Fibroblast of the aortic adventitia (primary cell): ENCODE measurements around the gene GCK. TPM values are rescaled to one million over a fixed set of nuclear protein-coding genes. Genes with fewer than 3 reads are reported as not detected.
A peak's percentile ranks its signal among the peaks of the same experiment; 100 is the strongest.

Experiments used
- DNase-seq: peaks from one replicate; pipeline ENCODE4 v3.0.0-alpha.2; 2010; ENCODE audit warnings: low read depth
- H3K4me3 ChIP-seq: 2 replicates; pipeline ENCODE4 v1.5.1; 2011; ENCODE audit warnings: low read depth, mild to moderate bottlenecking, control low read depth, low read length, moderate library complexity
- CTCF ChIP-seq: IDR thresholded peaks from 2 replicates; pipeline ENCODE4 v1.5.1; 2011; ENCODE audit warnings: mild to moderate bottlenecking, low read length, control low read depth, inconsistent platforms; ENCODE audit not compliant: insufficient read depth
- total RNA-seq: library from RNA; depleted of rRNA; stranded (reverse); fragments of >200 nt; gene quantifications from 2 replicates; pipeline ENCODE4 v1.2.3, GENCODE V29; 2012; ENCODE audit warnings: low replicate concordance

Gene GCK
- total RNA-seq, 1 donor: 0.36 TPM

DNA sequence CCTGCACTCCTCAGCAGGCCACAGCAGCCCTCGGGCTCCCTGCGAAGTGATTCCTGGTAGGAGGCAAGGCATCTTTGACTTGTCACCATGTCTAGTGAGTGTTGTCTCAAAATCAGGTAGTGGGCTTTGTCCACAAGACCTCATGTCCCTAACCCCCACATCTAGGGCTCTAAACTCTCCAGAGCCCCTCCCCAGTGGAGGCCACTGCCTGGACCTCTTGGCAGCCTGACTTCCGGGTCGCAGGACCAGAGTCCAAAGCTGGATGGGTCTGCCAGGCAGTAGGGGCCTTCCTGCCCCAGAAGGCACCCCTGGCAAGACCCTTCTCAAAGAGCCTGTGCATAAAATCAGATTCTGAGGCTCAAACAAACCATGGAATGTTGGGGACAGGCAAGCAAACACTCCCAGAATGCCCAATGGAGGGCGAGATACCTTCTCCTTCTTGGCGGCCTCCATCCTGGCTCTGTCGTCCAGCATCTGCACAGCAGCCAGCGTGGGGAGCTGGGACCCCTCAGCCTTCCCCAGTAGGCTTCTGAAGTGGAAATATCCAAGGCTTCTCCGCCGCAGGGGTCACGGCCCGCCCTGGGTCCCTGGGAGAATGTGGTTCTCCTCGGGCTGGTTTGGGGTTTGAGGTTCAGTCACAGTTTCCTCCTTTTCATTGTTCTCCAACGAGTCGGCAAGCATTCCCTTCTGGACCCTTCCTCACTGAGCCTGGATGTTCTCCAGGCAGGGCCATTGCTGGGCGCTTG, 586 bp downstream of the GCK start:
- no peak for TF ChIP-seq CTCF
- DNase-seq: no peak
- H3K4me3 ChIP-seq: no peak overlapping the region

DNA sequence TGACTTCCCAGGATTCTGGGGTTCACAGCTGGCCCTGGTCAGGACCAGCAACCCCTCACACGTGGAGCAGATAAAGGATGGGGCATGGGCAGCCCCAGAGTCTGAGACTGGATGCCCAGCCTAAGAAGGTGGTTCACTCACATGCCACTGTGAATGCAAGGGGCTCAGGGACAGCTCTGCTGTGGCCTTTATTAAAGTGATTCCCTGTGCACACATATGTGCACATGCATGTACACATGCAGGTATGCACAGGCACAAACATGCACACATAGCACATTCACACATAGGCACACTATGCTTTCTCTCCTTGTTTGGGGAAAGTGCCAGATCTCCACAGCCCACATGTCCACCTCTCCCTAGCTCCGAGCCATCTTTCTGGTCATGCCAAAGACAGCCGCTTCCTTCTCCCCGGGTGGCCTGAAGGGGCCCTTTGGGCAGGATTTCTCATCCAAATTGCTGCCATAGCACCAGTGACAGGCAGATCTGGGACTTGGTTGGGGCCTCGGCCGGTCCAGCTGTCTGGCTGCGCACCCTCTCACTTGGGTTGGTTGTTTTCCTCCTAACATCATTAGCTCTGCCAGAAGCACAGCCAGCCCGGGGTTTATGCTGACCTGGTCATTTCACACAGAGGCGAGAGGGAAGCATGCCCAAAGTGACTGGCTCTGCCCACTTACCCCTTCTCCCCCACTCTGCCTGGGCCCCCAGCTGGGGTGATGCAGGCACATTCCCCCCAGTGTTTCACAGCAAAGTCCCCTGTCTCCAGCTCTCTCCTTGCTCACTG, 1.4 kb downstream of the GCK start:
- no peak for TF ChIP-seq CTCF
- no peak for DNase-seq
- H3K4me3 ChIP-seq: no peak overlapping the region

DNA sequence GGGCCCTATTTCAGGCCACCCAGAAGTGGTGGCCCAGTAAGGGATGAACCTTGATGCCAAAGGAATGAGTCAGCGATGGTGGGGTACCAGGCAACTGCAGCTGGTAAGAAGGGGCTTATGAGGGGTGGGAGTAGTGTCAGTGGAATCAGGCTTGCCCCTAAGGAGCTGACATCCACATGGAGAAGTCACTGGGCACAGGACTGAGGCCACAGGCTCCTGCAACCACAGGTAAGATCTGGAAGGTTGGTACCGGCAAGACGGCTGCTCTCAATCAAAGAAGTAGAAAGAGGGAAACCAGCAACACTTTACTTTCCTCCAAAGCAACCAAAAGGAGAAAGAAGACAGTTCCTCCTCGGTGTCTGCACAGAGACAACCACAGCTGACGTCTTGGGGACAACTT, 2.5 kb downstream of the GCK start:
- TF ChIP-seq CTCF: no peak
- H3K4me3 ChIP-seq: no peak overlapping the region
- DNase-seq: no peak

DNA sequence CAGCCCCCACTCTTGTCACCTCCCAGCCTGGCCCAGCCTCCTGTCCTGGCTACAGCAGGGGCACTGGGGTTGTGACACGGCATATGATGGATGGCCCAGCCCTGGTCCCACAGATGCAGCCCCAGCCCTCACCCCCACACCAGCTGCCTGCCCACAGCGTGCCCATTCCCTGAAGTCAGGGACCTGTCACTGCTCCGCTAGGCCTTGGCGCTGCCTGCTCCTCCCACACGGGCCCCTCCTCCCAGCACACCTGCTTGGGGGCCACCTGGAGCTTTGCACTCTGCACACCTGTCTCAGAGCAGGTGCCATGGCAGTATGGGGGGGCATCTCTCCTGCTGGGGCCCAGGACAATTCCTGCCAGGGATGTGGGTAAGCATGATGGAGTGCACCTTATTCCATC, 3.5 kb downstream of the GCK start:
- TF ChIP-seq CTCF: no peak
- no peak overlapping the region for H3K4me3 ChIP-seq
- no peak for DNase-seq

- H3K4me3 ChIP-seq: no peak overlapping the region
- no peak for TF ChIP-seq CTCF
- no peak for DNase-seq
Observed at GRCh38 chr7:44184873-44185446, 4.3 kb downstream of the GCK start.

DNA sequence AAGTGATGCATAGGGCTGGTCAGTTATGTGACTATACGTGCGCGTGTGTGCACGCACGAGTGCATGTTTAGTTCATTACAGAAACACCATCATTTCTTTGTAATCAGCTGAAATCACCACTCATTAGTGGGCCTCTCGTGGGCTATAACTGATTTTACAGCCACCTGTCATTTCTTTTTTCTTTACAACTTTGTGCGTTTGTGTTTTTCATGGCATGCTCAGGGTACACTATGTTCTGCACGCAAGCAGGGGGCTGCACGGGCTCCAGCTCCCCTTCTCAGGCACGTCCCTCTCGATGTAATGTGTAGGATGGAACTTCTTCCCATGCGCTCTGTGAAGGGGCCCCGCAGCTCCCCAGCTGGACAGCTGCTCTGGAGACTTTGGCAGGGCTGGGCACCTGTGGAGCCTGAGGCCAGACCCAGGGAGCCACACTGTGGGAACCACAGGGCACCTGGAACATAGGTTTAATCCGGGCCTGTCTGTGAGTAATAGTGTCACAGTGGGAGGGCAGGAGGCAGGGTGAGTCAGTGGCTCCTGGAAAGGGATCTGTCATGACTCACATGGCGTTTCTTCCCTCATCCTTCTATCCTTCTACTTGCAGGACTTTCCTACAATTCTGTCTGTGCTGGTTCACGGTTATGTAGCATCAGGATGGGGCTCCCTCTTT, 4.9 kb downstream of the GCK start:
- DNase-seq: peak; percentile 70
- TF ChIP-seq CTCF: no peak
- no peak overlapping the region for H3K4me3 ChIP-seq
